ENCODE data around the gene ANO10.
"Not testable (repeated sequence)": the region's sequence is repeated elsewhere in the genome, so short reads cannot be mapped to it uniquely, and the experiment has no call there.

The ANO10 gene

DNA sequence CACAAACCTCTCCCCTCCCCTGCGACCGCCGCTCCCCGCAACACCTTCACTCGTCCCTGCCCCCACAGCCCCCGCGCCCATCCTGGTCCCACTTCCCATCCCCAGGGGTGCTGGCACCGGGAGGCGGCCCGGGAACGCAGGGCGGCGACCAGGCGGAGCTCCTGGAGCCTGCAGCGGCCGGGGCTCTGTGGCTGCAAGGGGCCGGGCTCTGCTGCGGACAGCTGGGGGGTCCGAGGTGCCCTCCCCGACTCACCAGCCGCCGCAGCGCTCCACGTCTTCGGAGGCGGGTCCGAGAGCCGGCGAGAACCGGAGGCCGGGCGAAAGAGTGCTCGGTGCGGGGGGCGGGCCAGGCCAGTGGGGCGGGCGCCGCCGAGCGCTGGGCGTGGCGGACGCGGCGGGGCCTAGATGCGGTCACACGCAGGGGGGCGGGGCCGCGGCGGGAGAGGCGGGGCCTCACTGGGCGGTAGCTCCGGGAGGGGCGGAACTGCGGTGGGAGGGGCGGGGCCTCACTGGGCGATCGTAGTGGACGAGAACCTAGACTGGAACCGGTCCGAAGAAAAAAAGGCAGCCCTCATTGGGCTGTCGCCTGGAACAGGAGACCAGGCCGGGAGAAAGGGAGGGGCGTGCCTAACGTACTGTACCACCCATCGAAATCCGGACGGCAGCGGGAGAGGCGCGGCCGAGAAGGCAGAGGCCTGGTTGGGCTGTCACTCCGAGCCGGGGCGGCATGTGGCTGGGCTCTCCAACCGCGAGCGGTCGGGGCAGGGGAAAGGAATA, at the start of gene ANO10:
TSS of gene ANO10 (minus strand) at position 356 of the 777 bp plus-strand sequence. CDS start 16,159 bp downstream, outside the sequence.
- peak; percentile 99 for DNase-seq (ENCODE audit: low read depth)

DNA sequence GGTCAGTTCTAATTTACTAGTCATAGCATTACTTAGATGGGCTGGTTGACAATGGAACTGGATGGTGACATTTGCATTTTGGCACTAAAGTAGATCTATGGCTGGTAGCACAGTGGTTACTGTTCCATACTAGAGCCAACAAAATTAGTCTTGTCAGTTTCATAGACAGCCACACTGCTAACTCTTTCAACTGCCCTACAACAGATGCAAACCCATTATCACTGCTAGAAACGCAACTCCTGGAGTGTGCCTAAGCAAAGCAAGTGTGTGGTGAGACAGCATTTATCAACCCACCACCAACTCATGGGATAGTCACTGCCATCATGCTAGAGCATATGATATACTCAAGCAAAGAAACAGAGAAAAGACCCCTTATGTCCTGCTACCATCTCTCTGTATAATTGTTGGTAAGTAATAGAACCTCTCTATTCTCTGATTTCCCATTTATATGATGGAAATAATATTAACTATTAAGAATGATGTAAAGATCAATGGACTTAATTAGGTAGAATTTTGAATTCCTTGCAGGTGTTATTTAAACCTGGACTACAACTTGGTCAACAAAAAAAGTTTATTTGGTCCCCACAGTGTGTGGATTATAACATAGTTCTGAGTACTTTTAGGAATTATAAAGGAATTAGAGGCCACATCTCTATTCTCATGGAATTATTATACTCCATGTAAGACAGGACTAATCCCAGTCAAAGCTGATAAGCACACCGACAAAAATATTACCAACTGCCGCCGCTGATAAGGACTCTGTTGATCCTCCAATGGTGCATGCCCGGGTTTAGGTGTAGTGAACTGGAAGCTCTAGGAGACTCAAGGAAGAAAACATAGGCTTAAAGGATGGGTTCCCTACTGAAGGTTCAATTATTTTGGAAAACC, 49.1 kb upstream of the ANO10 start:
- DNase-seq (ENCODE audit: low read depth), result no peak

GRCh38 chr3:43665011-43665410, 43.2 kb upstream of the ANO10 start:
- not testable (repeated sequence) for DNase-seq (ENCODE audit: low read depth)

DNA sequence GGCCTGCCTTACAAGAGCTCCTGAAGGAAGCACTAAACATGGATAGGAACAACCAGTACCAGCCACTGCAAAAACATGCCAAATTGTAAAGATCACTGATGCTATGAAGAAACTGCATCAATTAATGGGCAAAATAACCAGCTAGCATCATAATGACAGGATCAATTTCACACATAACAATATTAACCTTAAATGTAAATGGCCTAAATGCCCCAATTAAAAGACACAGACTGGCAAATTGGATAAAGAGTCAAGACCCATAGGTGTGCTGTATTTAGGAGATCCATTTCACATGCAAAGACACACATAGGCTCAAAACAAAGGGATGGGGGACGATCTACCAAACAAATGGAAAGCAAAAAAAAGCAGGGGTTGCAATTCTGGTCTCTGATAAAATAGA, 39.6 kb upstream of the ANO10 start:
- DNase-seq (ENCODE audit: low read depth), result not testable (repeated sequence)

DNA sequence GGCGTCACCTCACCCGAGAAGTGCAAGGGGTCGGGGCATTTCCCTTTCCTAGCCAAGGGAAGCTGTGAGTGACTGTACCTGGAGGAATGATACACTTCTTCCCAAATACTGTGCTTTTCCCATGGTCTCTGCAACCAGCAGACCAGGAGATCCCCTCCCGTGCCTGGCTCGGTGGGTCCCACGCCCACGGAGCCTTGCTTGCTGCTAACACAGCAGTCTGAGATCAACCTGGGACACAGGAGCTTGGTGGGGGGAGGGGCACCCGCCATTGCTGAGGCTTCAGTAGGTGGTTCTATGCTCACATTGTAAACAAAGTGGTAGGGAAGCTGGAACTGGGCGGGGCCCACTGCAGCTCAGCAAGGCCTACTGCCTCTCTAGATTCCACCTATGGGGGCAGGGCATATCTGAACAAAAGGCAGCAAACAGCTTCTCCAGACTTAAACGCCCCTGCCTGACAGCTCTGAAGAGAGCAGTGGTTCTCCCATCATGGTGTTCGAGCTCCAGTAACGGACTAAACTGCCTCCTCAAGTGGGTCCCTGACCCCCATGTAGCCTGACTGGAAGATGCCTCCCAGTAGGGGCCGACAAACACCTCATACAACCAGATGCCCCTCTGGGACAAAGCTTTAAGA, 37.6 kb upstream of the ANO10 start:
- no peak for DNase-seq (ENCODE audit: low read depth)

DNA sequence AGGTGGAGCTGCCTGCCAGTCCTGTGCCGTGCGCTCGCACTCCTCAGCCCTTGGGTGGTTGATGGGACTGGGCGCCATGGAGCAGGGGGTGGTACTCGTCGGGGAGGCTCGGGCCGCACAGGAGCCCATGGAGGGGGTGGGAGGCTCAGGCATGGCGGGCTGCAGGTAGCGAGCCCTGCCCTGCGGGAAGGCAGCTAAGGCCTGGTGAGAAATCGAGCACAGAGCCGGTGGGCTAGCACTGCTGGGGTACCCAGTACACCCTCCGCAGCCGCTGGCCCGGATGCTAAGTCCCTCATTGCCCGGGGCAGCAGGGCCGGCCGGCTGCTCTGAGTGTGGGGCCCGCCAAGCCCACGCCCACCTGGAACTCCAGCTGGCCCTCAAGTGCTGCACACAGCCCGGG, 34.6 kb upstream of the ANO10 start:
- not testable (repeated sequence) for DNase-seq (ENCODE audit: low read depth)

DNA sequence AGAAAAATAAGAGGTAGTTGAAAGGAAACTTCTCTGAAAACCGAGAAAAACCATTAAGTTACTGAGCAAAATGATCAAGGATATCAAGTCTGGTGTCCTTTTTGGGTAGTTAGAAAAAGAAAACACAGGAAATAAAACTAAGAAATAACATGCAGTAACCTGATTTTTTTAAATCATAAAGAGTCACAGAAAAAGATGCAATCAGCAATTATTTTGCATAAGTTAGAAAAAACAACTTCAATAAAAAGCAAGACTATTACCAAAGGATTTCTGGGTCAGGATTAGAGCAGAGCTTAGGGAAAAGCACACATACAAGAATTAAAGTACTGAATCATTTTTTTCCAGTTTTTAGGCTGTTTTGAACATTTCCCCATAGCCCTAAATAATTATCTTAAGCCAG, 28.5 kb upstream of the ANO10 start:
- no peak for DNase-seq (ENCODE audit: low read depth)

- DNase-seq (ENCODE audit: low read depth), result no peak
Measured at GRCh38 chr3:43649365-43649968, 27.7 kb upstream of the ANO10 start.

GRCh38 chr3:43648957-43649356, 27.1 kb upstream of the ANO10 start:
- DNase-seq (ENCODE audit: low read depth), result no peak

GRCh38 chr3:43647331-43648166, 25.7 kb upstream of the ANO10 start:
- DNase-seq (ENCODE audit: low read depth), result no peak

DNA sequence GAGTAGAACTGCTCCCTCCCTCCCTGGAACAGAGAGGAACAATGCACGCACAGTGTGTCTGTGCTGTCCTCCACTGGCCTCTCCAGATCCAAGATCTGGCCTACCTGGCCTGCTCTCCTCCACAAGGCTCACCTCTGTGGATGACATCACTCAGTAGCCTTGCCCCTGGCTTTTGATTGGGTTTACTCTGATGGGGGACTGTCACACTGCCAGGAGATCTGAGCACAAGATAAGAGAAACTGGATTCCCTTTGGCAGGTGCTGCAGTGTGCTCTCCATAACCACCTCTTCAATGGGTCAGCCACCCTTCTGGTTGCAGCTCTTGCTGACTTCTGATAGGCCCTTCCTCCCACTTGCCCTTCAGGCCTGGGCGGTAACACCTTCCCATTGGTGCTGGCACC, 22.6 kb upstream of the ANO10 start:
- DNase-seq (ENCODE audit: low read depth), result no peak

DNA sequence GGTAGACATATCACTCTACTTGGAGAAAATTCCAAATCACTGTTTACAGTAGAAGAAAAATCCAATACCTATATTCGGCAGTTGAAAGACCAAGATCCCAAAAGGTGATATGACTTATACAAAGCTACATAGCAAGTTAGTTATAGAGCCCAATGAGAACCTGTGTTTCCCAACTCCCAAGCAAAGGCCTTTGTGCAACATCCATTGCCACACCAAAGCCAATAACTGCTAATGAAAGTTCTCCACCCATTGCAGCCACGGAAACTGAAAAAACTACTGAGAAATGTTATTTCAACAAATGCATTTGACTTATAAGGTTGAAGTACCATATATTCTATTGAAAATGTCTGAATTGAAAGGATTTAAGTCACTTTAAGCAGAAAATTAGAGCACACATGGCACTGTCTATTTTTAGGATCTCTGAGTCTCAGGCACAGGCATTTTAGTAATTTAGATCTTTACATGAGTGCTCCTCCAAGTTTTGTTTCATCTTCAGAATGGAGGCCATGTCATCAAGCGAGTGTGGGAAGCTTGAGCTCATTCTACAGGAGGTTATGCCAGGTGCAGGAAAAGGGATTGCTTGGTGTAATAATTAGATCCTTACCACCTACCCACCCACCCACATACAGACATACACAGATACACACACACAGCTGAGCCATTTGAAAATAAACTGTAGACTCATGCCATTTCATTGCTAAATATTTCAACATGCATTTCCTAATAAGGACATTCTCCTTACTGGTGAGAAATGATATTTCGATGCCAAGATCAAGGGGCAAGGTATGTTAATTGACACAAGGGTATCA, 19.7 kb upstream of the ANO10 start:
- no peak for DNase-seq (ENCODE audit: low read depth)

DNA sequence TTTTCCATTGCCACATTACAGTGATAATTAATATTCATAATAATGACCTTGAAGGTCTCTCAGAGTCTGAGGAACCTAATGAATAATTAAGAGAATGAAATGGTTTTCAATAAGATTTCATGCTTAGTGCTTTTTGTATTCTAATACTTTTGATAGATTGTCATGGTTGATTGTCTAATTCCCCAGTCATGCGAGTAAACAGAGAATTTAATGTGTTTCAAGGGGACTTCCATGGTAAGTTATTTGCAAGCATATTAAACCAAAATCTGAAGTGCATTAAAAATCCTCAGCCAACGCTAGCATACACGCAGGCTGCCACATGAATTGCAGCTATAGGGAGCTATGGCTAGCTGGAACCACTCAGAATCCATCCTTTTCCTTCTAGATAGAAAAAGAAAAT, 18.9 kb upstream of the ANO10 start:
- DNase-seq (ENCODE audit: low read depth), result no peak

DNA sequence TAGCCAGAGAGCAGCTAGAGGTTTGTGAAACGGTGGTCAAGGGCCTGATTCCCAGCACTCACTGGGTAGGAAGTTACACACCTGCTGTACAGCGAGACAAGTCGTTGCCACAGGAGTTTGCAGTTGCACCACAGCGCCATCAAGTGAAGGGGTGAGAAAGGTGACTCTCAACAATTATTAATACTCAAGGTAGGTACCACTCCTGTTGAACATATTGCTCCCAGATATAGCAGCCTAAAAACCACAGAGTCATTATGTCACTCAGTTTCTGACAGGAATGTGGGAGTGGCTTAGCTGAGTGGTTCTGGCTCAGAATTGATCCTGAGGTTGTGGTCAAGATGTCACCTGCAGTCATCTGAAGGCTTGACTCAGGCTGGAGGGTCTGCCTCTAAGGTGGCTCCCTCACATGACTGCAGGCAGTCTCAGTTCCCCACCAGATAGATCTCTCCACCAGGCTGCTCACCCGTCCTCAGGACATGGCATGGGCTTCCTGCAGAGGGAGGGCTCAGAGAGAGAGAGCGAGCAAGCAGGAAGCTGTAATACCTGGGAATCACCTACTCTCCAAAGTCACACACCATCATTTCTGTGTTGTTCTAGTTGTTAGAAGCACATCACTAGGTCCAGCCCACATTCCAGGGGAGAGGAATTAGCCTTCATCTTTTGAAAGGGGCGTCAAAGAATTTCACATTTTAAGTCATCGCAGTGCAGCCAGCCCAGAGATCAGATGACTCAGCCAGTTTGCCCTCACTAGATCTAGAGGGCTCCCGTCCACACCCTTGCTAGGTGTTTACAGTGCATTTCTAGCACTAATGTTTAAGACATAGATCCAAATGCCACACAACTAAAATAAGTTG, 17.0 kb upstream of the ANO10 start:
- no peak for DNase-seq (ENCODE audit: low read depth)

GRCh38 chr3:43637702-43638101, 15.9 kb upstream of the ANO10 start:
- no peak for DNase-seq (ENCODE audit: low read depth)

GRCh38 chr3:43632986-43633385, 11.2 kb upstream of the ANO10 start:
- DNase-seq (ENCODE audit: low read depth), result no peak

DNA sequence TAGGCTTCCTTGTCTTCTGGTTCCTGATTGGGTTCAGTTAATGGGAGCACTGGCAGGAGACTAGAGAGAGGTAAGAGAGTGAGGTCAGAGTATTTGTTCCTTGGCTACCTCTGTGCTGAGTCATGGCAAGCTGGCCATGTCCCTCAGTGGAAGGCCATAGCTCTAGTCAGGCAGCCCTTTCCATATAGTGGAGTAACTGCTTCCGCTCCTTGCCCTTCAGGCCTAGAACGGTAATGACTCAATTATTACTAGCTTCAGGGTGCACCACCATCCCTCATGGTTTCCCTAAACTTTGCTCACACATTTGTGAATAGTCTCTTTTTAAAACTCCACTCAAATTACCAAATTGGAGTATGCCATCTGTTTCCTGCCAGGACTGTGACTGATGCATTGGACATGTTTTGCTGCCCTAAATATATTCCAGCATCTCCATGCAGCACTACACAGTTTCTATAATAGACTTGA, 10.5 kb upstream of the ANO10 start:
- DNase-seq (ENCODE audit: low read depth), result peak; percentile 73

GRCh38 chr3:43629741-43630140, 7.9 kb upstream of the ANO10 start:
- DNase-seq (ENCODE audit: low read depth), result no peak

GRCh38 chr3:43629257-43629656, 7.4 kb upstream of the ANO10 start:
- no peak for DNase-seq (ENCODE audit: low read depth)

Measured in GM04504 (cell line).